Raji (cell line): ENCODE data around the gene NHS.

Experiments
- POLR2A ChIP-seq: IDR thresholded peaks from 2 replicates; pipeline ENCODE4 v1.6.1; 2011; ENCODE audit warnings: low read depth, low read length, control low read depth; ENCODE audit not compliant: insufficient read depth

The NHS gene

GRCh38 chrX:17592117-17592516, 217.1 kb downstream of the NHS start:
- no peak for TF ChIP-seq POLR2A

GRCh38 chrX:17594693-17595092, 219.7 kb downstream of the NHS start:
- no peak for TF ChIP-seq POLR2A

- no peak for TF ChIP-seq POLR2A
These were observed 220.5 kb downstream of the NHS start for GRCh38 chrX:17595456-17596035.

- no peak for TF ChIP-seq POLR2A
These were observed 221.1 kb downstream of the NHS start for GRCh38 chrX:17596061-17596460.

GRCh38 chrX:17596546-17597205, 221.7 kb downstream of the NHS start:
- no peak for TF ChIP-seq POLR2A

GRCh38 chrX:17597327-17597726, 222.3 kb downstream of the NHS start:
- TF ChIP-seq POLR2A, result no peak

GRCh38 chrX:17597836-17598439, 222.9 kb downstream of the NHS start:
- TF ChIP-seq POLR2A, result no peak

- TF ChIP-seq POLR2A, result no peak
These were observed 226.6 kb downstream of the NHS start for GRCh38 chrX:17601441-17602200.

- TF ChIP-seq POLR2A, result no peak
These were observed 227.2 kb downstream of the NHS start for GRCh38 chrX:17602245-17602644.

- no peak for TF ChIP-seq POLR2A
These were observed 228.2 kb downstream of the NHS start for GRCh38 chrX:17603196-17603595.

- TF ChIP-seq POLR2A, result no peak
These were observed 230.7 kb downstream of the NHS start for GRCh38 chrX:17605676-17606075.

- no peak for TF ChIP-seq POLR2A
These were observed 231.2 kb downstream of the NHS start for GRCh38 chrX:17606231-17606630.

- TF ChIP-seq POLR2A, result no peak
These were observed 233.9 kb downstream of the NHS start for GRCh38 chrX:17608888-17609287.

GRCh38 chrX:17610788-17611187, 235.8 kb downstream of the NHS start:
- no peak for TF ChIP-seq POLR2A

GRCh38 chrX:17613979-17614588, 239.1 kb downstream of the NHS start:
- TF ChIP-seq POLR2A, result no peak

GRCh38 chrX:17616936-17617335, 241.9 kb downstream of the NHS start:
- TF ChIP-seq POLR2A, result no peak

GRCh38 chrX:17617806-17618205, 242.8 kb downstream of the NHS start:
- TF ChIP-seq POLR2A, result no peak
